GM19035 (cell line): ENCODE measurements around the gene ATP5IF1.

ENCODE experiments used
- ATAC-seq: cut with Tn5 transposase; IDR thresholded peaks from one replicate; pipeline ENCODE4 v1.9.1; 2021; ENCODE audit not compliant: unreplicated experiment

ATP5IF1 gene

DNA sequence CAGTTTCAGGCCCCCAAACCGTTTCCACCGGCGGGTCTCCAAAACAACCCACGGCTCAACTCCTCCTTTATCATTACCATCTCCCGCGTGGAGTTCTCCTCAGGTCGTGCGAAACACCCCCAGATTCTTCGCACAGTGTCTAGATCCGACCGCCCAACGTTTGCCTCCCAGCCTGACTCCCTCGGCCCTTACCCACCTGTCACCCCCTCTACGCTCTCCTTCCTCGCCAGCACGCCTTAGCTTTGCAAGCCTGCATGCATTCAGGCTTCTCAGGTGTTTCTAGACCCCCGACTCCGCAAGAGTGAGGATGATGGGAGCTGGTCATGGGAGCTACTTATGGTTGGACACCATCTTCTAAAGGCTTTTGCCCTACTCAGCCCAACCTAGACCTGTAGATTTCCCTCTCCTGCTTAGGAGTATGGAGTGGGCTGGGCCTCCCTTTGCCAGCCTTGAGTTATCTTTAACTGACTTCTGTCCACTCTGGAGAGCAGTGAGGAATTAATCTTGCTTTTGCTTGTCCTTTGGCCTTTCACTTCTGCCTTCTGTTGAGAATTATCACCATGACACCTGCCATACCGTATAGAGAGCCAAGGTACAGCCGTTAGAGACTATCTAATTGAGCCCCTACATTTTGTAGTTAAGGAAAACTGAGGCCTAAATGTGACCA, 865 bp downstream of the ATP5IF1 start:
- ATAC-seq = no peak

- no peak for ATAC-seq
Observed at GRCh38 chr1:28239004-28239403, 3.1 kb downstream of the ATP5IF1 start.

DNA sequence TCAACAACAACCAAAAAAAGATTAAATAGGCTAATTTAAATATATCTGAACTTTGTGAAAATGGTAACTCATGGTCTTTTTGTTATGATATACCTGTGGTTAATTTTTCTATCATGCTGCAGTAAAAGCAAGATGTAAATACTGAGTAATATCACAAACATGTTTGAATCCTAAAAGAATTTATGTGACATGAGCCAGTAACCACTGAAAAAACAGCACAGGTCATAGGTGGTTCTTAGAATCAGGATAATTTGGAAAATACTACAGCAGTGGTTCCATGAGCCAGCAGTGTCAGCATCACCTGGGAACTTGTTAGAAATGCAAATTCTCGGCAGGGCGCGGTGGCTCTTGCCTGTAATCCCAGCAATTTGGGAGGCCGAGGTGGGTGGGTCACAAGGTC, 4.1 kb downstream of the ATP5IF1 start:
- no peak for ATAC-seq

DNA sequence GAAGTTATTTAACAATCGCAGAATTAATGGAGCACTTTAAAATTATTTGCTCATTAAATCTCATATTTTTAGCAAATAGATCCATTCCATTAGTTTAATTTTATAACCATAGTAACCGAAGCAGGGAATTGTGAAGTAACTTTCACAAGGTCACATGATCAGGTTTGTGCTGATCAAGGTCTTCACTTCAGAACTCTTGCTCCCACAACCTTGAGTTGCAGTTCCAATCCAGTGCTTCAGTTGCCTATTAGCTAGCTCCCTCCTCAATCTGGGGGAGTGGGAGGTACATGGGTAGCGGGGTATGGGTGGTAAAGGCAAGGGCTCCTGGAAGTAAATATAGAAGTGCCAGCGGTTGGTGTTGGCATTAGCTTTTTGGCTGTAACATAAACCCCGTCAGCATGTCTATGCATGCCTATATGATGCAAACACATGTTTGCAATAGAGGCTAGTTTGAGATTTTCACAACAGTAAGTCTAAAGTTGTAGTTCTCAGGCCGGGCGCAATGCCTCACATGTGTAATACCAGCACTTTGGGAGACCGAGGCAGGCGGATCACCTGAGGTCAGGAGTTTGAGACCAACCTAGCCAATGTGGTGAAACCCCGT, 5.8 kb downstream of the ATP5IF1 start:
- ATAC-seq = no peak

- ATAC-seq = no peak
Observed at GRCh38 chr1:28243685-28244311, 7.9 kb downstream of the ATP5IF1 start.

GRCh38 chr1:28244549-28245251, 8.8 kb downstream of the ATP5IF1 start:
- ATAC-seq = no peak

DNA sequence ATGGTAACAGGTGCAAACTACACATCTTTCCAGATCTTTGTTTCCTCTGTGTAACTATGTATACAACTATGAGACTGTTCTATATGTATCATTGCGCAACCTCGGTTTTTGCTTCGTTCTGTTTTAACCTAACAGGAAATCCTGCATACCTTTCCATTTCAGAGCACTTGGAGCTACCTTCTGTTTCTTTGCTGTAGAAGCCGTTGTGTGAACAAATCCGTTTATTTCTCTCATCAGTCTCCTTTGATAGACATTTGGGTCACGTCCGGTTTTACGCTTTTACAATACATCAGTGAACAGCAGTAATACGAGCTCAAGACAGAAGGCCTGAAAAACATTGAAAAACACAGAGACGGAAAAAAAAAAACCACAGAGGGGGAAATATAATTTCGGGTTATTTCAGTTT, 10.5 kb downstream of the ATP5IF1 start:
- ATAC-seq = no peak

- no peak for ATAC-seq
Observed at GRCh38 chr1:28247612-28248272, 11.8 kb downstream of the ATP5IF1 start.

GRCh38 chr1:28248273-28249012, 12.5 kb downstream of the ATP5IF1 start:
- ATAC-seq = peak; percentile 25

- ATAC-seq = no peak
Observed at GRCh38 chr1:28249013-28249865, 13.3 kb downstream of the ATP5IF1 start.

DNA sequence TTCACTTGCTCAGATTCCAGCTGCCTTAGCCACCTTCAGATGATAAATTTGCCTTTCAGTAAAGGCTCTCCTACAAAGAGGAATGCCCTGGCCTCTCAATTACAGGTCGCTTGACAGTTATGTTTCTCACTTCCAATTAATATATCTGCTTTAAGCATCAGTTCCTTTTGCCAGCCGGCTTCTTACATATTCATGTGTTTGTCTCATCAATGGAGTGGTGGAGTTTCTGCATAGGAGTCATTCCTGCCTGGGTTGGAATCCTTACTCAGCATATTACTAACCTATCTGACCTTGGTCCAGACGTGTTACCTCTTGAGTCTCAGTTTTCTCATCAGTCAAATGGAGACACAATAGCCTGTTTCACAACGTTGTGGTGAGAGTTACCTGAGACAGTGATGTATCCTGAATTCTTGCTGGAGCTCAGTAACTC, 14.0 kb downstream of the ATP5IF1 start:
- ATAC-seq = no peak

DNA sequence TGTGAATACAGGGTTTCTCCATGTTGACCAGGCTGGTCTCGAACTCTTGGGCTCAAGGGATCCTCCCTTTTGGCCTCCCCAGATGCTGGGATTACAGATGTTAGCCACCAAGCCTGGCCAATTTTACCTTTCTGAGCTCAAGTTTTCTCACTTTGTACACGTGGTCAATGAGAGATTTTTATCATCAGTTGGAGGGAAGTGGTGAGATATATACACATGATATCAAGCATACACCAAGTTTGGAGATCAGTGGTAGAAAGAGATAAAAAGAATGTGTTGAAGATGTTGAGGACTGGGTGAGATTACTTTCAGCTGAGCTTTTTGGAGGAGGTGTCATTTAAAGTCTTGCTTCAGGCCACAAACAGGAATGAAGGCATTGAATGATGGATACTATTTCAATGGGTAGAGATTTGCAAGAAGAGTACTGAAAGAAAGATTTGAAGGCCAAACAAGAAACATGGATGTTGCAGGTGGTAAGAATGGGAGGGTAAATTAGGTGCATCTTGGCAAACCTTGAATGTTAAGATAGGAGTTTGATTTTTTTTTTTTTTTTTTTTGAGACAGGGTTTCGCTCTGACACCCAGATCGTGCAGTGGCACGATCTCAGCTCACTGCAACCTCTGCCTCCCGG, 20.4 kb downstream of the ATP5IF1 start:
- no peak for ATAC-seq

- no peak for ATAC-seq
Observed at GRCh38 chr1:28257736-28258135, 21.8 kb downstream of the ATP5IF1 start.

- no peak for ATAC-seq
Observed at GRCh38 chr1:28258628-28259251, 22.8 kb downstream of the ATP5IF1 start.

- peak; percentile 93 for ATAC-seq
Observed at GRCh38 chr1:28259252-28259933, 23.5 kb downstream of the ATP5IF1 start, which contains the start of gene SESN2. TSS of gene SESN2 (plus strand) at chr1:28259518. CDS start at chr1:28259848, 330 bp downstream.

GRCh38 chr1:28259934-28260802, 24.2 kb downstream of the ATP5IF1 start:
- ATAC-seq = peak; percentile 6

GRCh38 chr1:28260803-28261174, 24.9 kb downstream of the ATP5IF1 start:
- no peak for ATAC-seq
